ENCODE data around the gene CTSC. TPM values are rescaled to one million over a fixed set of nuclear protein-coding genes. Genes with fewer than 3 reads are reported as not detected.
A peak's percentile ranks its signal among the peaks of the same experiment; 100 is the strongest.

Gene CTSC
- total and polyA plus RNA-seq, 9 of the 15 experiments (the other 6 are each of a cell fraction or from before 2014, with no cell fraction given) = 113 to 403 (median 187) TPM

DNA sequence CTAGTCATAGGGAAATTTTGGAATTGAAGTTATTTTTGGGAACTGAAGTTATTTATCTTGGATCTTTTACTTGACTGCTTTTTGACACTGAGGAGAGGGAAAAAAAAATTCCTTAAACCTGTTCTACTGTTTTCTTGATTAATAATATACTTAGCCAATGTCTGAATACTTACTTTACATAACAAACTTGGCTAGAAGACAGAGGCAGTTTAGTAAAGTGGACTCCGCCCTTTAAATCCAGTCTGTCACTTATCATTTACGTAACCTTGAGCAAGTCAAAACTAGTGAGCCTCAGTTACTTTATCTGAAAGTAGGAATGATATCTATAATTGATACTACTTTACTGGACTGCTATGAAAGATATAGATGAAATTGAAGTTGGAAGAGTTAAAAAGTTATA lies 19.5 kb downstream of the CTSC start:
- POLR2A ChIA-PET = interaction anchor here (0.6 to 1.6 kb wide), 2 partner anchors 15 to 219 kb away, joined by 3 read pairs; no protein-coding TSS in a partner anchor
- CTCF ChIA-PET (ENCODE audit: low intra/inter-chr PET ratio) = no interaction called here
- FAIRE-seq = no peak
- TF ChIP-seq GATAD2B (IDR thresholded peaks at IDR 0.05; ENCODE audit: borderline replicate concordance) = no peak
- TF ChIP-seq NCOA6 (IDR thresholded peaks at IDR 0.05) = no peak
- TF ChIP-seq ZNF551 (CRISPR knock-in tag; IDR thresholded peaks at IDR 0.05) = no peak
- TF ChIP-seq PHF20 (IDR thresholded peaks at IDR 0.05; ENCODE audit: partially characterized antibody) = no peak
- TF ChIP-seq BACH1 (tag; IDR thresholded peaks at IDR 0.05) = no peak
- TF ChIP-seq, protein P1, sequence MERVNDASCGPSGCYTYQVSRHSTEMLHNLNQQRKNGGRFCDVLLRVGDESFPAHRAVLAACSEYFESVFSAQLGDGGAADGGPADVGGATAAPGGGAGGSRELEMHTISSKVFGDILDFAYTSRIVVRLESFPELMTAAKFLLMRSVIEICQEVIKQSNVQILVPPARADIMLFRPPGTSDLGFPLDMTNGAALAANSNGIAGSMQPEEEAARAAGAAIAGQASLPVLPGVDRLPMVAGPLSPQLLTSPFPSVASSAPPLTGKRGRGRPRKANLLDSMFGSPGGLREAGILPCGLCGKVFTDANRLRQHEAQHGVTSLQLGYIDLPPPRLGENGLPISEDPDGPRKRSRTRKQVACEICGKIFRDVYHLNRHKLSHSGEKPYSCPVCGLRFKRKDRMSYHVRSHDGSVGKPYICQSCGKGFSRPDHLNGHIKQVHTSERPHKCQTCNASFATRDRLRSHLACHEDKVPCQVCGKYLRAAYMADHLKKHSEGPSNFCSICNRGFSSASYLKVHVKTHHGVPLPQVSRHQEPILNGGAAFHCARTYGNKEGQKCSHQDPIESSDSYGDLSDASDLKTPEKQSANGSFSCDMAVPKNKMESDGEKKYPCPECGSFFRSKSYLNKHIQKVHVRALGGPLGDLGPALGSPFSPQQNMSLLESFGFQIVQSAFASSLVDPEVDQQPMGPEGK (CRISPR knock-in tag; IDR thresholded peaks at IDR 0.05; ENCODE audit: borderline replicate concordance) = no peak
- TF ChIP-seq ZNF239 (CRISPR knock-in tag; IDR thresholded peaks at IDR 0.05) = no peak
- TF ChIP-seq, protein P2, sequence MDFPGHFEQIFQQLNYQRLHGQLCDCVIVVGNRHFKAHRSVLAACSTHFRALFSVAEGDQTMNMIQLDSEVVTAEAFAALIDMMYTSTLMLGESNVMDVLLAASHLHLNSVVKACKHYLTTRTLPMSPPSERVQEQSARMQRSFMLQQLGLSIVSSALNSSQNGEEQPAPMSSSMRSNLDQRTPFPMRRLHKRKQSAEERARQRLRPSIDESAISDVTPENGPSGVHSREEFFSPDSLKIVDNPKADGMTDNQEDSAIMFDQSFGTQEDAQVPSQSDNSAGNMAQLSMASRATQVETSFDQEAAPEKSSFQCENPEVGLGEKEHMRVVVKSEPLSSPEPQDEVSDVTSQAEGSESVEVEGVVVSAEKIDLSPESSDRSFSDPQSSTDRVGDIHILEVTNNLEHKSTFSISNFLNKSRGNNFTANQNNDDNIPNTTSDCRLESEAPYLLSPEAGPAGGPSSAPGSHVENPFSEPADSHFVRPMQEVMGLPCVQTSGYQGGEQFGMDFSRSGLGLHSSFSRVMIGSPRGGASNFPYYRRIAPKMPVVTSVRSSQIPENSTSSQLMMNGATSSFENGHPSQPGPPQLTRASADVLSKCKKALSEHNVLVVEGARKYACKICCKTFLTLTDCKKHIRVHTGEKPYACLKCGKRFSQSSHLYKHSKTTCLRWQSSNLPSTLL (IDR thresholded peaks at IDR 0.05) = no peak
- TF ChIP-seq SRSF3 (IDR thresholded peaks at IDR 0.05; ENCODE audit: insufficient read depth, low read length) = no peak
- TF ChIP-seq BRF1 (IDR thresholded peaks at IDR 0.05; ENCODE audit: borderline replicate concordance, extremely low read depth, insufficient read length) = no peak
- TF ChIP-seq ETV1 (tag; conservative IDR thresholded peaks at IDR 0.05; ENCODE audit: low read depth) = no peak
- TF ChIP-seq, protein P3, sequence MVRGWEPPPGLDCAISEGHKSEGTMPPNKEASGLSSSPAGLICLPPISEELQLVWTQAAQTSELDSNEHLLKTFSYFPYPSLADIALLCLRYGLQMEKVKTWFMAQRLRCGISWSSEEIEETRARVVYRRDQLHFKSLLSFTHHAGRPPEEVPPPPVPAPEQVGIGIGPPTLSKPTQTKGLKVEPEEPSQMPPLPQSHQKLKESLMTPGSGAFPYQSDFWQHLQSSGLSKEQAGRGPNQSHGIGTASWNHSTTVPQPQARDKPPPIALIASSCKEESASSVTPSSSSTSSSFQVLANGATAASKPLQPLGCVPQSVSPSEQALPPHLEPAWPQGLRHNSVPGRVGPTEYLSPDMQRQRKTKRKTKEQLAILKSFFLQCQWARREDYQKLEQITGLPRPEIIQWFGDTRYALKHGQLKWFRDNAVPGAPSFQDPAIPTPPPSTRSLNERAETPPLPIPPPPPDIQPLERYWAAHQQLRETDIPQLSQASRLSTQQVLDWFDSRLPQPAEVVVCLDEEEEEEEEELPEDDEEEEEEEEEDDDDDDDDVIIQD (CRISPR knock-in tag; IDR thresholded peaks at IDR 0.05) = no peak
- TF ChIP-seq, protein P4, sequence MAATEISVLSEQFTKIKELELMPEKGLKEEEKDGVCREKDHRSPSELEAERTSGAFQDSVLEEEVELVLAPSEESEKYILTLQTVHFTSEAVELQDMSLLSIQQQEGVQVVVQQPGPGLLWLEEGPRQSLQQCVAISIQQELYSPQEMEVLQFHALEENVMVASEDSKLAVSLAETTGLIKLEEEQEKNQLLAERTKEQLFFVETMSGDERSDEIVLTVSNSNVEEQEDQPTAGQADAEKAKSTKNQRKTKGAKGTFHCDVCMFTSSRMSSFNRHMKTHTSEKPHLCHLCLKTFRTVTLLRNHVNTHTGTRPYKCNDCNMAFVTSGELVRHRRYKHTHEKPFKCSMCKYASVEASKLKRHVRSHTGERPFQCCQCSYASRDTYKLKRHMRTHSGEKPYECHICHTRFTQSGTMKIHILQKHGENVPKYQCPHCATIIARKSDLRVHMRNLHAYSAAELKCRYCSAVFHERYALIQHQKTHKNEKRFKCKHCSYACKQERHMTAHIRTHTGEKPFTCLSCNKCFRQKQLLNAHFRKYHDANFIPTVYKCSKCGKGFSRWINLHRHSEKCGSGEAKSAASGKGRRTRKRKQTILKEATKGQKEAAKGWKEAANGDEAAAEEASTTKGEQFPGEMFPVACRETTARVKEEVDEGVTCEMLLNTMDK (IDR thresholded peaks at IDR 0.05; ENCODE audit: borderline replicate concordance, insufficient read depth, low read depth, low read length, poor library complexity, severe bottlenecking) = no peak

More for the DNA sequence above, 19.5 kb downstream of the CTSC start:
- ATAC-seq (peak; percentile 15; the same call in 1 of the 3 replicates), DNase-seq (ENCODE audit: extremely low read depth in 1 of 4, low spot score in 3 of 4) (no peak)
- 96% methylated on average over 2 of the region's 2 CpGs for WGBS (ENCODE audit: insufficient coverage, low coverage, missing lambda C conversion rate)
- Histone ChIP-seq H3K36me3 (ENCODE audit: control insufficient read depth, insufficient read depth, low read length) (peaks cover 78% of the 10 kb centered on the region), H4K20me1 (replicated peaks; ENCODE audit: control insufficient read depth, insufficient read depth, low read length) (no peaks in the 10 kb centered on the region), H3K79me2 (ENCODE audit: control insufficient read depth, insufficient read depth, low read length) (peaks cover 90% of the 10 kb centered on the region), H2AFZ (ENCODE audit: low read depth, low read length) (no peak overlapping the region), H3K27ac (ENCODE audit: extremely low read depth, low read depth, low read length) (no peak overlapping the region), H3K4me3 (no peak overlapping the region), H3K4me2 (ENCODE audit: insufficient read depth, low read length) (no peak overlapping the region), H3K9me3 (replicated peaks; ENCODE audit: control insufficient read depth, insufficient read depth, low read depth, low read length) (no peaks in the 10 kb centered on the region), H3K4me1 (replicated peaks in 1 of 2; ENCODE audit: control insufficient read depth in 2 of 2, insufficient read depth in 2 of 2, low read length in 2 of 2) (no peaks in the 10 kb centered on the region; a peak in 1 of 5 replicates), H3K9ac (ENCODE audit: insufficient read depth in 1 of 2, low read depth in 2 of 2, low read length in 2 of 2) (no peak overlapping the region), H3K9me1 (ENCODE audit: control insufficient read depth, insufficient read depth, low read length) (no peaks in the 10 kb centered on the region), H3K27me3 (ENCODE audit: control insufficient read depth in 2 of 2, insufficient read depth in 2 of 2, low read length in 2 of 2) (no peaks in the 10 kb centered on the region)
- intact Hi-C loops (cut with micrococcal nuclease) (no loop called here), in situ Hi-C loops (cut with MboI) (no loop called here)
- BruUV-seq (replicated peaks) = no TSS peak

All from K562 (cell line).